Spleen (tissue), 11 donors: ENCODE measurements around the gene SPDYC. TPM values are rescaled to one million over a fixed set of nuclear protein-coding genes. Genes with fewer than 3 reads are reported as not detected.
"Not testable (repeated sequence)": the region's sequence is repeated elsewhere in the genome, so short reads cannot be mapped to it uniquely, and the experiment has no call there.

ENCODE experiments used
- DNase-seq: peaks from one replicate; pipeline ENCODE4 v3.0.0-alpha.2; 2020
- H3K27ac ChIP-seq, 8 donors: fragments of 200-600 bp; sonication (generic) in 7 of 8; 1 replicate in 4 of 8; 2 replicates in 4 of 8; pipeline versions ENCODE4 v1.5.0 to v1.8.0; 2016 to 2021; ENCODE audit warnings: inconsistent platforms in 4 of 8, mild to moderate bottlenecking in 4 of 8, moderate library complexity in 1 of 8
- H3K27me3 ChIP-seq, 7 donors: fragments of 200-600 bp; sonication (generic) in 6 of 7; replicated peaks in 1 of 7; 1 replicate in 4 of 7; 2 replicates in 3 of 7; pipeline versions ENCODE4 v1.5.0 to v1.8.0; 2016 to 2021; ENCODE audit warnings: inconsistent platforms in 3 of 7, mild to moderate bottlenecking in 1 of 7
- H3K36me3 ChIP-seq, 6 donors: fragments of 200-600 bp; sonication (generic) in 5 of 6; 1 replicate in 4 of 6; 2 replicates in 2 of 6; pipeline versions ENCODE4 v1.5.0 to v1.8.0; 2016 to 2021; ENCODE audit warnings: inconsistent platforms in 2 of 6
- H3K4me1 ChIP-seq, 6 donors: fragments of 200-600 bp; sonication (generic) in 5 of 6; 1 replicate in 3 of 6; 2 replicates in 3 of 6; pipeline versions ENCODE4 v1.5.0 to v1.8.0; 2016 to 2021; ENCODE audit warnings: inconsistent platforms in 3 of 6
- H3K4me3 ChIP-seq, 8 donors: fragments of 200-600 bp; sonication (generic) in 7 of 8; 1 replicate in 4 of 8; 2 replicates in 4 of 8; pipeline versions ENCODE4 v1.5.0 to v1.8.0; 2016 to 2021; ENCODE audit warnings: inconsistent platforms in 4 of 8, mild to moderate bottlenecking in 4 of 8, moderate library complexity in 2 of 8
- H3K9me3 ChIP-seq, 8 donors: fragments of 200-600 bp; sonication (generic) in 7 of 8; 1 replicate in 4 of 8; 2 replicates in 4 of 8; pipeline versions ENCODE4 v1.5.0 to v1.8.0; 2016 to 2021; ENCODE audit warnings: inconsistent platforms in 4 of 8
- CTCF ChIP-seq, 11 experiments: fragments of 200-600 bp in 7 of 11; fragments of 450-650 bp in 4 of 11; sonication (generic) in 4 of 11; IDR thresholded peaks in 8 of 11; conservative IDR thresholded peaks in 3 of 11; 1 replicate in 7 of 11; 2 replicates in 4 of 11; pipeline versions ENCODE4 v1.4.0 to v1.8.0; 2016 to 2021; ENCODE audit warnings: antibody characterized with exemption in 11 of 11, inconsistent platforms in 4 of 11, mild to moderate bottlenecking in 1 of 11
- POLR2A ChIP-seq, 3 donors: fragments of 450-650 bp; IDR thresholded peaks; one replicate each; pipeline ENCODE4 v1.5.1; 2017; ENCODE audit warnings: antibody characterized with exemption in 3 of 3, mild to moderate bottlenecking in 1 of 3
- POLR2AphosphoS5 ChIP-seq, 3 donors: sonication (generic); formaldehyde crosslinking; IDR thresholded peaks; one replicate each; pipeline ENCODE4 v1.5.1; 2017; ENCODE audit warnings: antibody characterized with exemption in 3 of 3
- WGBS, 5 donors: extraction: QIAGEN DNeasy Blood & Tissue Kit in 3 of 5; methylation state at CpG; one replicate each; pipeline versions ENCODE4 v1.1.5 to v1.1.7; 2013 to 2018; 5-methylcytosine and 5-hydroxymethylcytosine counted together
- intact Hi-C: fragments of 100-400 bp; cut with DNase I; formaldehyde crosslinking; loops from one replicate; pipeline ENCODE4 v1.15.0; 2023; ENCODE audit warnings: low total_unique reads
- polyA plus RNA-seq, 3 donors: library from polyadenylated mRNA; stranded (reverse); fragments of 200-250 nt; gene quantifications; one replicate each; pipeline ENCODE4 v1.2.1, GENCODE V29; 2013
- total RNA-seq, 7 donors: library from RNA; depleted of rRNA in 3 of 7; stranded (reverse); fragments of >200 nt in 3 of 7; fragmentation: NEBNext Ultra II Directional in 4 of 7; extraction: Animal tissue kit (Norgen Biotek cat#: 25700) in 4 of 7; gene quantifications; one replicate each; pipeline versions ENCODE4 v1.1.0 to v1.2.1, GENCODE V29; 2016 to 2021
- donor health status: healthy with polysubstance abuse.
- donor health status: DM: no; HTN: no; CAD: no; lungs with moderate emphysema.
- donor health status: DM: no; HTN: no; CAD: no.
- donor health status: Bipolar disorder and iron deficiency.
- donor health status: healthy.
- donor health status: DM: no; HTN: no; CAD: no.
- donor health status: DM: yes; HTN: yes; CAD: no.

Gene SPDYC
- total and polyA plus RNA-seq, 10 donors, result 0.11 TPM; not detected in 9

GRCh38 chr11:65172600-65172999, 2.6 kb downstream of the SPDYC start:
- no peaks in the 10 kb centered on the region for H3K36me3 ChIP-seq
- peaks cover 0 to 16% (median 6%) of the 10 kb centered on the region in 6 donors for H3K4me1 ChIP-seq
- no peaks in the 10 kb centered on the region for H3K9me3 ChIP-seq
- peak; percentile 41 for DNase-seq
- no peak overlapping the region for H3K27ac ChIP-seq
- H3K27me3 ChIP-seq, result no peaks in the 10 kb centered on the region
- no peak overlapping the region for H3K4me3 ChIP-seq
- intact Hi-C loops, result no loop called here
- WGBS, 5 donors, result 85 to 96% (median 89%) methylated on average over 9 to 10 of the region's 10 CpGs
- TF ChIP-seq POLR2A (IDR thresholded peaks at IDR 0.05) (no peak), POLR2AphosphoS5 (IDR thresholded peaks at IDR 0.05) (no peak), CTCF (IDR thresholded peaks at IDR 0.05 in 8 of 11, conservative IDR thresholded peaks at IDR 0.05 in 3 of 11) (no peak)

DNA sequence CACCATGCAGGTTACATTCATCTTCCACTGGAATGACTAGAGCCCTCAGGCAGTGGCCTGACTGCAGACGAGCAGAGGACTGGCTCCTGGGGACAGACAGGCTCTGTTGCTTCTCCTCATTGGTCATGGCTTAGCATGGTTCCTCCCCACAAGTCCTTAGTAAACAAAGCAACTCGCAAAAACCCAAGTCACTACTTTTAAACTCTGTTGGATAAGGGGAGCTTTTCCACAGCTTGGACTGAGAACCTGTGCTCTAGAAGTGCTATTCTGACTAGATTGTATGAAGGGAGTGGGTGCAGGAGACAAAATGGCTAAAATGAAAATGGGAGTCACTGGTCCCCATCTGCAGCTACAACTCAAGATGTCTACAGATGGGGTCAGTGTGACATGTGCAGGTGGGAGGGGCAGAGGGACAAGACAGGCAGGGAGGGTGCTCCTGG, 4.6 kb downstream of the SPDYC start:
- intact Hi-C loops, DNase-seq, H3K9me3 ChIP-seq, H3K27ac ChIP-seq, H3K36me3 ChIP-seq, H3K27me3 ChIP-seq, H3K4me3 ChIP-seq: not testable (repeated sequence)
- 61 to 75% (median 68%) methylated on average over 2 of the region's 2 CpGs for WGBS, 5 donors
- H3K4me1 ChIP-seq, result peaks cover 0 to 15% (median 0%) of the 10 kb centered on the region in 6 donors

- H3K27ac ChIP-seq, result peak overlapping the region; percentile 73 to 96 (median 89)
- peaks cover 0 to 31% (median 6%) of the 10 kb centered on the region in 6 donors for H3K36me3 ChIP-seq
- WGBS, 5 donors, result 0 to 5% (median 1%) methylated on average over 4 to 60 of the region's 60 CpGs
- H3K27me3 ChIP-seq, result no peaks in the 10 kb centered on the region
- intact Hi-C loops, result loop anchor here (5.0 kb wide), 1 partner anchor 64 kb away; the partner anchor contains the start of gene ZNHIT2
- peak; percentile 91 for DNase-seq
- H3K9me3 ChIP-seq, result no peaks in the 10 kb centered on the region
- peaks cover 21 to 63% (median 36%) of the 10 kb centered on the region in 6 donors for H3K4me1 ChIP-seq
- TF ChIP-seq POLR2AphosphoS5 (IDR thresholded peaks at IDR 0.05) (peak; percentile 30 to 76 (median 57)), POLR2A (IDR thresholded peaks at IDR 0.05) (no peak), CTCF (IDR thresholded peaks at IDR 0.05 in 8 of 11, conservative IDR thresholded peaks at IDR 0.05 in 3 of 11) (peak; percentile 39 to 79 (median 64))
- H3K4me3 ChIP-seq, result peak overlapping the region; percentile 57 to 98 (median 92)
Measured at GRCh38 chr11:65180877-65181568, 11.0 kb downstream of the SPDYC start.

- Histone ChIP-seq H3K27me3 (no peaks in the 10 kb centered on the region), H3K9me3 (no peaks in the 10 kb centered on the region), H3K4me1 (peaks cover 21 to 63% (median 36%) of the 10 kb centered on the region in 6 donors), H3K36me3 (peaks cover 0 to 38% (median 13%) of the 10 kb centered on the region in 6 donors), H3K27ac (peak within 1 kb of the TSS; percentile 73 to 96 (median 89)), H3K4me3 (peak within 1 kb of the TSS; percentile 57 to 98 (median 92))
- TF ChIP-seq POLR2AphosphoS5 (IDR thresholded peaks at IDR 0.05), result peak; percentile 36 to 53 (median 53)
- no peak for TF ChIP-seq CTCF (IDR thresholded peaks at IDR 0.05 in 8 of 11, conservative IDR thresholded peaks at IDR 0.05 in 3 of 11)
- no peak for TF ChIP-seq POLR2A (IDR thresholded peaks at IDR 0.05)
- intact Hi-C loops, result loop anchor here (5.0 kb wide), 1 partner anchor 64 kb away; the partner anchor contains the start of gene ZNHIT2
- WGBS, 5 donors, result 0 to 1% (median 0%) methylated on average over 18 to 42 of the region's 43 CpGs
- DNase-seq, result peak; percentile 92
Measured at GRCh38 chr11:65181569-65182257, 11.7 kb downstream of the SPDYC start, which contains the start of gene CAPN1. TSS of gene CAPN1 (plus strand) at chr11:65181928. CDS start at chr11:65182702, 774 bp downstream.
